ENCODE measurements around the gene PPP6R1.

The PPP6R1 gene

GRCh38 chr19:55244004-55244680, 14.7 kb downstream of the PPP6R1 start:
- H2BK12ac ChIP-seq (ENCODE audit: low read length) = no peak overlapping the region
- H2AK5ac ChIP-seq (ENCODE audit: low read length) = no peak overlapping the region
- no peak overlapping the region for H4K12ac ChIP-seq (ENCODE audit: low read depth, low read length)
- H3K18ac ChIP-seq (ENCODE audit: low read length) = no peak overlapping the region
- H3K4me2 ChIP-seq (ENCODE audit: low read length) = no peak overlapping the region
- no peaks in the 10 kb centered on the region for H3K27me3 ChIP-seq (ENCODE audit: insufficient read depth, low read length)
- no peak for DNase-seq
- H3K14ac ChIP-seq (ENCODE audit: low read length) = no peak overlapping the region
- H3K27ac ChIP-seq (ENCODE audit: low read depth, low read length) = no peak overlapping the region
- H2BK5ac ChIP-seq (ENCODE audit: low read depth, low read length, poor library complexity) = no peak overlapping the region
- peaks cover 68 to 71% of the 10 kb centered on the region in 2 experiments for H3K36me3 ChIP-seq (ENCODE audit: control insufficient read depth in 1 of 2, insufficient read depth in 2 of 2, low read length in 2 of 2)
- no peak overlapping the region for H3K9ac ChIP-seq (ENCODE audit: low read length)
- H4K8ac ChIP-seq (ENCODE audit: low read depth, low read length) = no peak overlapping the region
- H3K9me3 ChIP-seq (ENCODE audit: insufficient read depth, low read depth, low read length) = peaks cover 3% of the 10 kb centered on the region
- H2BK120ac ChIP-seq (ENCODE audit: insufficient read depth, low read length, poor library complexity) = no peak overlapping the region
- H3K4me3 ChIP-seq (ENCODE audit: low read depth, low read length) = no peak overlapping the region
- no peak overlapping the region for H3K4ac ChIP-seq (ENCODE audit: low read depth, low read length)
- H3K79me2 ChIP-seq (ENCODE audit: control insufficient read depth, insufficient read depth, low read length, poor library complexity) = no peaks in the 10 kb centered on the region
- H2AFZ ChIP-seq (ENCODE audit: insufficient read depth, low read length, poor library complexity) = no peak overlapping the region
- H3K23ac ChIP-seq (ENCODE audit: low read length) = no peak overlapping the region
- H3K4me1 ChIP-seq (ENCODE audit: control insufficient read depth in 1 of 2, insufficient read depth in 2 of 2, low read length in 2 of 2) = peaks cover 21 to 22% of the 10 kb centered on the region in 2 experiments
- no CpG with 5 or more reads among the region's 12 CpGs for WGBS (ENCODE audit: extremely low coverage, insufficient coverage, insufficient read length)
- no peak overlapping the region for H4K91ac ChIP-seq (ENCODE audit: low read depth, low read length)
- H3K79me1 ChIP-seq (ENCODE audit: low read length) = no peaks in the 10 kb centered on the region

- Histone ChIP-seq H2BK12ac (ENCODE audit: low read length) (no peak overlapping the region), H3K4me2 (ENCODE audit: low read length) (no peak overlapping the region), H3K9ac (ENCODE audit: low read length) (no peak overlapping the region), H3K79me2 (ENCODE audit: control insufficient read depth, insufficient read depth, low read length, poor library complexity) (no peaks in the 10 kb centered on the region), H2AK5ac (ENCODE audit: low read length) (no peak overlapping the region), H2BK5ac (ENCODE audit: low read depth, low read length, poor library complexity) (no peak overlapping the region), H3K27me3 (ENCODE audit: insufficient read depth, low read length) (no peaks in the 10 kb centered on the region), H4K8ac (ENCODE audit: low read depth, low read length) (no peak overlapping the region), H4K12ac (ENCODE audit: low read depth, low read length) (no peak overlapping the region), H4K91ac (ENCODE audit: low read depth, low read length) (no peak overlapping the region), H3K27ac (ENCODE audit: low read depth, low read length) (no peak overlapping the region), H3K36me3 (ENCODE audit: control insufficient read depth in 1 of 2, insufficient read depth in 2 of 2, low read length in 2 of 2) (peaks cover 81 to 84% of the 10 kb centered on the region in 2 experiments), H2BK120ac (ENCODE audit: insufficient read depth, low read length, poor library complexity) (no peak overlapping the region), H3K4ac (ENCODE audit: low read depth, low read length) (no peak overlapping the region), H3K79me1 (ENCODE audit: low read length) (no peaks in the 10 kb centered on the region), H3K9me3 (ENCODE audit: insufficient read depth, low read depth, low read length) (peaks cover 3% of the 10 kb centered on the region), H3K18ac (ENCODE audit: low read length) (no peak overlapping the region), H3K14ac (ENCODE audit: low read length) (no peak overlapping the region), H2AFZ (ENCODE audit: insufficient read depth, low read length, poor library complexity) (no peak overlapping the region), H3K4me1 (ENCODE audit: control insufficient read depth in 1 of 2, insufficient read depth in 2 of 2, low read length in 2 of 2) (peaks cover 5 to 6% of the 10 kb centered on the region in 2 experiments), H3K4me3 (ENCODE audit: low read depth, low read length) (no peak overlapping the region), H3K23ac (ENCODE audit: low read length) (no peak overlapping the region)
- no CpG with 5 or more reads among the region's 7 CpGs for WGBS (ENCODE audit: extremely low coverage, insufficient coverage, insufficient read length)
- DNase-seq = no peak
These were observed 16.3 kb downstream of the PPP6R1 start for GRCh38 chr19:55242517-55242916.

GRCh38 chr19:55241935-55242464, 16.8 kb downstream of the PPP6R1 start:
- H2AK5ac ChIP-seq (ENCODE audit: low read length) = no peak overlapping the region
- no peak overlapping the region for H3K14ac ChIP-seq (ENCODE audit: low read length)
- H3K23ac ChIP-seq (ENCODE audit: low read length) = no peak overlapping the region
- WGBS (ENCODE audit: extremely low coverage, insufficient coverage, insufficient read length) = no CpG with 5 or more reads among the region's 16 CpGs
- no peak overlapping the region for H2BK5ac ChIP-seq (ENCODE audit: low read depth, low read length, poor library complexity)
- H3K27ac ChIP-seq (ENCODE audit: low read depth, low read length) = no peak overlapping the region
- peaks cover 3% of the 10 kb centered on the region for H3K9me3 ChIP-seq (ENCODE audit: insufficient read depth, low read depth, low read length)
- no peak overlapping the region for H3K4me3 ChIP-seq (ENCODE audit: low read depth, low read length)
- no peak overlapping the region for H4K8ac ChIP-seq (ENCODE audit: low read depth, low read length)
- peaks cover 0 to 1% of the 10 kb centered on the region in 2 experiments for H3K4me1 ChIP-seq (ENCODE audit: control insufficient read depth in 1 of 2, insufficient read depth in 2 of 2, low read length in 2 of 2)
- no peak for DNase-seq
- H3K18ac ChIP-seq (ENCODE audit: low read length) = no peak overlapping the region
- H3K4ac ChIP-seq (ENCODE audit: low read depth, low read length) = no peak overlapping the region
- H2BK12ac ChIP-seq (ENCODE audit: low read length) = no peak overlapping the region
- H3K4me2 ChIP-seq (ENCODE audit: low read length) = no peak overlapping the region
- H3K79me1 ChIP-seq (ENCODE audit: low read length) = no peaks in the 10 kb centered on the region
- H3K79me2 ChIP-seq (ENCODE audit: control insufficient read depth, insufficient read depth, low read length, poor library complexity) = no peaks in the 10 kb centered on the region
- no peaks in the 10 kb centered on the region for H3K27me3 ChIP-seq (ENCODE audit: insufficient read depth, low read length)
- H2AFZ ChIP-seq (ENCODE audit: insufficient read depth, low read length, poor library complexity) = no peak overlapping the region
- no peak overlapping the region for H4K12ac ChIP-seq (ENCODE audit: low read depth, low read length)
- H3K36me3 ChIP-seq (ENCODE audit: control insufficient read depth in 1 of 2, insufficient read depth in 2 of 2, low read length in 2 of 2) = peaks cover 84 to 89% of the 10 kb centered on the region in 2 experiments
- no peak overlapping the region for H2BK120ac ChIP-seq (ENCODE audit: insufficient read depth, low read length, poor library complexity)
- no peak overlapping the region for H4K91ac ChIP-seq (ENCODE audit: low read depth, low read length)
- H3K9ac ChIP-seq (ENCODE audit: low read length) = no peak overlapping the region

- Histone ChIP-seq H3K79me1 (ENCODE audit: low read length) (no peaks in the 10 kb centered on the region), H3K4me3 (ENCODE audit: low read depth, low read length) (no peak overlapping the region), H2AK5ac (ENCODE audit: low read length) (no peak overlapping the region), H3K27me3 (ENCODE audit: insufficient read depth, low read length) (no peaks in the 10 kb centered on the region), H2BK12ac (ENCODE audit: low read length) (no peak overlapping the region), H3K14ac (ENCODE audit: low read length) (no peak overlapping the region), H3K27ac (ENCODE audit: low read depth, low read length) (no peak overlapping the region), H3K4ac (ENCODE audit: low read depth, low read length) (no peak overlapping the region), H3K79me2 (ENCODE audit: control insufficient read depth, insufficient read depth, low read length, poor library complexity) (no peaks in the 10 kb centered on the region), H3K4me2 (ENCODE audit: low read length) (no peak overlapping the region), H2BK5ac (ENCODE audit: low read depth, low read length, poor library complexity) (no peak overlapping the region), H4K91ac (ENCODE audit: low read depth, low read length) (no peak overlapping the region), H3K4me1 (ENCODE audit: control insufficient read depth in 1 of 2, insufficient read depth in 2 of 2, low read length in 2 of 2) (no peaks in the 10 kb centered on the region), H3K9me3 (ENCODE audit: insufficient read depth, low read depth, low read length) (peaks cover 3% of the 10 kb centered on the region), H2AFZ (ENCODE audit: insufficient read depth, low read length, poor library complexity) (no peak overlapping the region), H3K9ac (ENCODE audit: low read length) (no peak overlapping the region), H2BK120ac (ENCODE audit: insufficient read depth, low read length, poor library complexity) (no peak overlapping the region), H4K8ac (ENCODE audit: low read depth, low read length) (no peak overlapping the region), H4K12ac (ENCODE audit: low read depth, low read length) (no peak overlapping the region), H3K36me3 (ENCODE audit: control insufficient read depth in 1 of 2, insufficient read depth in 2 of 2, low read length in 2 of 2) (peaks cover 84 to 89% of the 10 kb centered on the region in 2 experiments), H3K18ac (ENCODE audit: low read length) (no peak overlapping the region), H3K23ac (ENCODE audit: low read length) (no peak overlapping the region)
- no CpG with 5 or more reads among the region's 37 CpGs for WGBS (ENCODE audit: extremely low coverage, insufficient coverage, insufficient read length)
- no peak for DNase-seq
These were observed 17.5 kb downstream of the PPP6R1 start for GRCh38 chr19:55241143-55241934.

All from trophoblast cell (in vitro differentiated cells and primary cell).